IPS-15b (cell line): ENCODE results near the gene TBC1D7.
"Not testable (repeated sequence)": the region's sequence is repeated elsewhere in the genome, so short reads cannot be mapped to it uniquely, and the experiment has no call there.

Experiments used
- H3K27me3 ChIP-seq: one replicate; pipeline ENCODE4 v1.6.1; 2013; ENCODE audit warnings: low read length; ENCODE audit not compliant: control insufficient read depth, insufficient read depth
- H3K36me3 ChIP-seq: one replicate; pipeline ENCODE4 v1.6.1; 2013; ENCODE audit warnings: low read length; ENCODE audit not compliant: control insufficient read depth, insufficient read depth
- H3K4me1 ChIP-seq: one replicate; pipeline ENCODE4 v1.6.1; 2013; ENCODE audit warnings: mild to moderate bottlenecking, low read length; ENCODE audit not compliant: control insufficient read depth, insufficient read depth
- H3K4me3 ChIP-seq: one replicate; pipeline ENCODE4 v1.5.1; 2013; ENCODE audit warnings: low read depth, low read length
- H3K9ac ChIP-seq: one replicate; pipeline ENCODE4 v1.6.1; 2013; ENCODE audit warnings: low read depth, mild to moderate bottlenecking, low read length
- H3K9me3 ChIP-seq: one replicate; pipeline ENCODE4 v1.6.1; 2013; ENCODE audit warnings: mild to moderate bottlenecking, low read length; ENCODE audit not compliant: control insufficient read depth, insufficient read depth

TBC1D7 gene

DNA sequence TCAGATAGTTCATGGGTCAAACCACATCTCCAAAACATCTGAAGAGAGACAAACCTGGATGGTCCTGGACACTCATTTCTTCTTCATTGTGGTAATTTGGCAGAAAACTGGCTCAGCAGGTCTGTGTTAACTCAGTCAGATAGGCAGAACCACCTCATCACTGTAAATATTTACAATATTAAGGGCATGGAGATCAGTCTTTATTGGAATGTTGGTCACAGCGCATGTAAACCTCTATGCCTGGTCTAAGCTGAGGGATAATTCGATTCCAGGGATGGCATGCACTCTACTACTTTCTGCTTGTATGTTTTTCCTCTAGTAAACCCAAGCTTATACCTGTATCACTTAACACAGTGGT is 4.0 kb upstream of the TBC1D7 start:
- Histone ChIP-seq H3K36me3 (no peaks in the 10 kb centered on the region), H3K9ac (no peak overlapping the region), H3K4me3 (no peak overlapping the region), H3K9me3 (no peaks in the 10 kb centered on the region), H3K4me1 (peaks cover 5% of the 10 kb centered on the region), H3K27me3 (no peaks in the 10 kb centered on the region)

GRCh38 chr6:13331516-13332348 is 3.4 kb upstream of the TBC1D7 start:
- Histone ChIP-seq H3K27me3 (no peaks in the 10 kb centered on the region), H3K9ac (no peak overlapping the region), H3K4me3 (no peak overlapping the region), H3K9me3 (no peaks in the 10 kb centered on the region), H3K36me3 (no peaks in the 10 kb centered on the region), H3K4me1 (peaks cover 5% of the 10 kb centered on the region)

GRCh38 chr6:13328875-13329183 is 492 bp upstream of the TBC1D7 start:
- peak overlapping the region; percentile 75 for H3K9ac ChIP-seq
- peak overlapping the region; percentile 69 for H3K4me3 ChIP-seq
- H3K4me1 ChIP-seq: peaks cover 5% of the 10 kb centered on the region
- no peaks in the 10 kb centered on the region for H3K9me3 ChIP-seq
- no peaks in the 10 kb centered on the region for H3K27me3 ChIP-seq
- no peaks in the 10 kb centered on the region for H3K36me3 ChIP-seq

- Histone ChIP-seq H3K27me3 (no peaks in the 10 kb centered on the region), H3K9ac (peak overlapping the region; percentile 93), H3K4me1 (peaks cover 5% of the 10 kb centered on the region), H3K36me3 (peaks cover 5% of the 10 kb centered on the region), H3K4me3 (peak overlapping the region; percentile 69), H3K9me3 (no peaks in the 10 kb centered on the region)
These were observed 654 bp downstream of the TBC1D7 start for GRCh38 chr6:13327691-13328075.

GRCh38 chr6:13326031-13326586 is 2.2 kb downstream of the TBC1D7 start:
- H3K27me3 ChIP-seq, H3K4me3 ChIP-seq, H3K9ac ChIP-seq, H3K9me3 ChIP-seq, H3K36me3 ChIP-seq, H3K4me1 ChIP-seq: not testable (repeated sequence)

- Histone ChIP-seq H3K9me3 (no peaks in the 10 kb centered on the region), H3K4me1 (no peaks in the 10 kb centered on the region), H3K27me3 (no peaks in the 10 kb centered on the region), H3K9ac (no peak overlapping the region), H3K36me3 (peaks cover 46% of the 10 kb centered on the region), H3K4me3 (no peak overlapping the region)
These were observed 8.3 kb downstream of the TBC1D7 start for GRCh38 chr6:13319891-13320564.

- Histone ChIP-seq H3K9ac (no peak overlapping the region), H3K4me1 (no peaks in the 10 kb centered on the region), H3K9me3 (no peaks in the 10 kb centered on the region), H3K36me3 (peaks cover 47% of the 10 kb centered on the region), H3K27me3 (no peaks in the 10 kb centered on the region), H3K4me3 (no peak overlapping the region)
These were observed 9.5 kb downstream of the TBC1D7 start for GRCh38 chr6:13318821-13319220.

- Histone ChIP-seq H3K9me3 (no peaks in the 10 kb centered on the region), H3K27me3 (no peaks in the 10 kb centered on the region), H3K9ac (no peak overlapping the region), H3K36me3 (peaks cover 36% of the 10 kb centered on the region), H3K4me1 (no peaks in the 10 kb centered on the region), H3K4me3 (no peak overlapping the region)
These were observed 12.4 kb downstream of the TBC1D7 start for GRCh38 chr6:13315896-13316295.

GRCh38 chr6:13314806-13315205 is 13.5 kb downstream of the TBC1D7 start:
- Histone ChIP-seq H3K4me3 (no peak overlapping the region), H3K9ac (no peak overlapping the region), H3K4me1 (no peaks in the 10 kb centered on the region), H3K9me3 (no peaks in the 10 kb centered on the region), H3K36me3 (peaks cover 26% of the 10 kb centered on the region), H3K27me3 (no peaks in the 10 kb centered on the region)

- H3K36me3 ChIP-seq: peaks cover 24% of the 10 kb centered on the region
These were observed 17.2 kb downstream of the TBC1D7 start for GRCh38 chr6:13311155-13311554.

GRCh38 chr6:13308332-13308731 is 20.0 kb downstream of the TBC1D7 start:
- Histone ChIP-seq H3K4me1 (peaks cover 2% of the 10 kb centered on the region), H3K9me3 (no peaks in the 10 kb centered on the region), H3K27me3 (no peaks in the 10 kb centered on the region), H3K36me3 (peaks cover 20% of the 10 kb centered on the region), H3K9ac (no peak overlapping the region), H3K4me3 (no peak overlapping the region)

More at GRCh38 chr6:13311155-13311554, 17.2 kb downstream of the TBC1D7 start:
- Histone ChIP-seq H3K9me3 (no peaks in the 10 kb centered on the region), H3K27me3 (no peaks in the 10 kb centered on the region), H3K9ac (no peak overlapping the region), H3K4me1 (no peaks in the 10 kb centered on the region), H3K4me3 (no peak overlapping the region)

- Histone ChIP-seq H3K9ac (no peak overlapping the region), H3K4me3 (no peak overlapping the region), H3K4me1 (peaks cover 2% of the 10 kb centered on the region)
These were observed 20.8 kb downstream of the TBC1D7 start for GRCh38 chr6:13307508-13307995.

More at GRCh38 chr6:13307508-13307995, 20.8 kb downstream of the TBC1D7 start:
- no peaks in the 10 kb centered on the region for H3K9me3 ChIP-seq
- H3K36me3 ChIP-seq: peaks cover 28% of the 10 kb centered on the region
- H3K27me3 ChIP-seq: no peaks in the 10 kb centered on the region
